ENCODE measurements around the gene GPRC6A.

GPRC6A gene

DNA sequence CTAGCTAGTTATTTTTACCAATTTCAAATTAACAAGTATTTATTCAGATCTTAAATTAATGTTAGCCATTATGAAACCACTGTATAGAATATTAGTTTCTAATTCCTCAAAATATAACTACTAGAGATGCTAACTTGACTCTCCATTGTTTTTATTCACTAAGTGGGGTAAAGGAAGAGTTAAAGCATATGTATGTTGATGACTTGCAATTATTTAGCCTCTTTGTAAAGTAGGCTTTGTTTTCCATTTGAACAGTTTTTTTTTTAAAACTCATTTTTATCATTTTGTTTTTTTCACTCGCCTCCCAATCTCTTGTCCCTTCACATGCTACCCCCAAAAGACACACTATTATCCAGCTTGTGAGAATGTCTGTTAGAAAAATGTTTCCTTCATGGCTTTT, 66.6 kb downstream of the GPRC6A start:
- TF ChIP-seq, protein P1, sequence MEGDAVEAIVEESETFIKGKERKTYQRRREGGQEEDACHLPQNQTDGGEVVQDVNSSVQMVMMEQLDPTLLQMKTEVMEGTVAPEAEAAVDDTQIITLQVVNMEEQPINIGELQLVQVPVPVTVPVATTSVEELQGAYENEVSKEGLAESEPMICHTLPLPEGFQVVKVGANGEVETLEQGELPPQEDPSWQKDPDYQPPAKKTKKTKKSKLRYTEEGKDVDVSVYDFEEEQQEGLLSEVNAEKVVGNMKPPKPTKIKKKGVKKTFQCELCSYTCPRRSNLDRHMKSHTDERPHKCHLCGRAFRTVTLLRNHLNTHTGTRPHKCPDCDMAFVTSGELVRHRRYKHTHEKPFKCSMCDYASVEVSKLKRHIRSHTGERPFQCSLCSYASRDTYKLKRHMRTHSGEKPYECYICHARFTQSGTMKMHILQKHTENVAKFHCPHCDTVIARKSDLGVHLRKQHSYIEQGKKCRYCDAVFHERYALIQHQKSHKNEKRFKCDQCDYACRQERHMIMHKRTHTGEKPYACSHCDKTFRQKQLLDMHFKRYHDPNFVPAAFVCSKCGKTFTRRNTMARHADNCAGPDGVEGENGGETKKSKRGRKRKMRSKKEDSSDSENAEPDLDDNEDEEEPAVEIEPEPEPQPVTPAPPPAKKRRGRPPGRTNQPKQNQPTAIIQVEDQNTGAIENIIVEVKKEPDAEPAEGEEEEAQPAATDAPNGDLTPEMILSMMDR (IDR thresholded peaks at IDR 0.05; ENCODE audit: borderline replicate concordance, control extremely low read depth, extremely low read depth, insufficient read depth, missing control alignments), result no peak
- no peak for DNase-seq (ENCODE audit: low spot score)
- in situ Hi-C loops (cut with MboI; ENCODE audit: low sequenced_read_pairs, unreplicated experiment), result no loop called here

DNA sequence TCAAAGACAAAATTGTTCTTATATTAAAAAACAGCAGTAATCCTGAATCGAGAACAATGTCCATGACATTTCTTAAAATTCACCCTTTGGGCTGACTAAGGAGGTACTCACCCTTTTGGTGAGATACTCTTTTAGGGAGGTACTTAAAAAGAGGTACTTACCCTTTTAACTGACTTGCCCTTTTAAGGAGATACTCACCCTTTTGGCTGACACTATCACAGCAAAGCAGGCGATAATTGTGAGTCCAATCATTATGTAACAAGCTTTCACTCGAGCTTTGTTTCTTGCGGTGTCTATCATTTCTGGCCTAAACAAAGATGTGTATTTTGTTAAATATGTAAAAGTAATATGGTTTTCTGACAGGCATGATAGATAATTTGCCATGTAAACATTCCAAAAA, 67.1 kb downstream of the GPRC6A start:
- TF ChIP-seq, protein P1 (IDR thresholded peaks at IDR 0.05; ENCODE audit: borderline replicate concordance, control extremely low read depth, extremely low read depth, insufficient read depth, missing control alignments), result no peak
- in situ Hi-C loops (cut with MboI; ENCODE audit: low sequenced_read_pairs, unreplicated experiment), result no loop called here
- DNase-seq (ENCODE audit: low spot score), result no peak

DNA sequence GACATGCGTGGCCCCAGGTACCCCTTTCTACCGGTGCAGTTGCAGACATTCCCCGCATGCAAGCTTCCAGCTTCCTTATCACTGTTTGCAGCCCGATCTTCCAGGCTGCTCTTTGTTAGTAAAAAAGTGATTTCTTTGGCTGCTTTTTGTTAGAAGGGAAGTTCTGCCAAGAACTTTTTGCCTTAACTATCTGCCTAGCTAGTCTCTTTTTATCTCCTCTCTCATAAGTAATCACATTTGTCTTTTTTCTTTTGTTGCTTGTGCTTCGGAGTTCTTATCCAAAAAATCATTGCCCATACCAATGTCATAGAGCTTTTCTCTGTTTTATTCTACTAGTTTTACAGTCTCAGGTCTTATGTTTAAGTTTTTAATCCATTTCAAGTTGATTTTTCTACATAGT, 83.7 kb downstream of the GPRC6A start:
- DNase-seq (ENCODE audit: low spot score), result no peak
- in situ Hi-C loops (cut with MboI; ENCODE audit: low sequenced_read_pairs, unreplicated experiment), result no loop called here
- TF ChIP-seq, protein P1 (IDR thresholded peaks at IDR 0.05; ENCODE audit: borderline replicate concordance, control extremely low read depth, extremely low read depth, insufficient read depth, missing control alignments), result no peak
